ENCODE results near the gene CDC42BPA.
"Not testable (repeated sequence)": the region's sequence is repeated elsewhere in the genome, so short reads cannot be mapped to it uniquely, and the experiment has no call there.

Gene CDC42BPA, protein sequence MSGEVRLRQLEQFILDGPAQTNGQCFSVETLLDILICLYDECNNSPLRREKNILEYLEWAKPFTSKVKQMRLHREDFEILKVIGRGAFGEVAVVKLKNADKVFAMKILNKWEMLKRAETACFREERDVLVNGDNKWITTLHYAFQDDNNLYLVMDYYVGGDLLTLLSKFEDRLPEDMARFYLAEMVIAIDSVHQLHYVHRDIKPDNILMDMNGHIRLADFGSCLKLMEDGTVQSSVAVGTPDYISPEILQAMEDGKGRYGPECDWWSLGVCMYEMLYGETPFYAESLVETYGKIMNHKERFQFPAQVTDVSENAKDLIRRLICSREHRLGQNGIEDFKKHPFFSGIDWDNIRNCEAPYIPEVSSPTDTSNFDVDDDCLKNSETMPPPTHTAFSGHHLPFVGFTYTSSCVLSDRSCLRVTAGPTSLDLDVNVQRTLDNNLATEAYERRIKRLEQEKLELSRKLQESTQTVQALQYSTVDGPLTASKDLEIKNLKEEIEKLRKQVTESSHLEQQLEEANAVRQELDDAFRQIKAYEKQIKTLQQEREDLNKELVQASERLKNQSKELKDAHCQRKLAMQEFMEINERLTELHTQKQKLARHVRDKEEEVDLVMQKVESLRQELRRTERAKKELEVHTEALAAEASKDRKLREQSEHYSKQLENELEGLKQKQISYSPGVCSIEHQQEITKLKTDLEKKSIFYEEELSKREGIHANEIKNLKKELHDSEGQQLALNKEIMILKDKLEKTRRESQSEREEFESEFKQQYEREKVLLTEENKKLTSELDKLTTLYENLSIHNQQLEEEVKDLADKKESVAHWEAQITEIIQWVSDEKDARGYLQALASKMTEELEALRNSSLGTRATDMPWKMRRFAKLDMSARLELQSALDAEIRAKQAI (N-terminal part only)

DNA sequence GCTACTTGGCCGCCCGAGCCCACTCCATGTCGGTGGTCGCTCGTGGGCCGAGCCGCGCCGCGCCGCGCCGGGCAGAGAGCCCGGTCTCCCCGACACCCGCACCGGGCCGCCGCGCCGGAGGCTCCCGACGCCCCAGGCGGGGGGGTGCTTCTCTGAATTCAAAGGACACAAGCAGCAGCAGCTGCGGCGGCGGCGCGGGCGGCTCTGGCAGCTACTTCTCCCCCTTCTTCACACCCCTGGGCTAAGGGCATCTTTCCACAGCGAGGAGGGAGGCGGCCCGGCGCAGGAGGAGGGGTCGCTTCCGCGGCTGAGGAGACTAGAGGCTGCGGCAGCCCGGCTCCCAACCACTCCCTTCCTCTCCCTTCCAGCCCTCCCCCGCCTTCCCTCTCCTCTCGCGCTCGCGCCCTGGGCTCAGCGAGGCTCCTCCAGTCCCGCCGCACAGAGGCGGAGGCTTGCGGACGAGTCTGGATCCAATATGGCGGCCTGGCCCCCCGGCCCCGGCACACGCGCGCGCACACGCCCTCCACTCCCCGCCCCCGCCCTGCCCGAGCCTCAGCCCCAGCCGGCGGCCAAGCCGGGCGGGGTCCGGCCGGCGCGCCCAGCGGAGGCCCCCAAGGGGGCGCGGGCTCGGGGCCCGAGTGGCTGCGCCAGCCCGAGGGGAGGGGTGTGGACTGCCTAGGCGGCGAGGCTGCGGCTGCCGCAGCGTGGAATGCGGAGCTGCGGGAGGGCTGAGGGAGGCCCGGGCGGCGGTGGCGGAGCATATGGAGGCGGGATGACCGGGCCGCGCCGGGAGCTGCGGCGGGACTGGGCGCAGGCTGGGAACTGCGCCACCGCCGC, at the start of gene CDC42BPA:
TSS of gene CDC42BPA (minus strand) at position 477 of the 837 bp plus-strand sequence. CDS start 1,310 bp downstream, outside the sequence.
- DNase-seq = peak; percentile 63

DNA sequence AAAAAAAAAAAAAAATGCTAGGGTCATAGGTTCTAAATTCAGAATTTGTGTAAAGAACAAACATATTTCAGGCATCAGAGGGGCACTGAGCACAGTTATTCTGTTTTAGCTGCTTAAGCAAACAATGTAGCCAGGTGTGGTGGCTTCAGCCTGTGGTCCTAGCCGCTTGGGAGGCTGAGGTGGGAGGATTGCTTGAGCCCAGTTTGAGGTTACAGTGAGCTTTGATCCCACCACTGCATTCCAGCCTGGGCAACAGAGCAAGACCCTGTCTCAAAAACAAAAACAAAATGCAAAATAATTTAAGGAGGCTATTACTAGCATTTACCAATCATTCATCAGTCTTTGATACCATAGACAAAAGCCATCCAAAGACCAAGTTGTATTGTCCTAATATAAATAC, 49.7 kb upstream of the CDC42BPA start:
- no peak for DNase-seq

DNA sequence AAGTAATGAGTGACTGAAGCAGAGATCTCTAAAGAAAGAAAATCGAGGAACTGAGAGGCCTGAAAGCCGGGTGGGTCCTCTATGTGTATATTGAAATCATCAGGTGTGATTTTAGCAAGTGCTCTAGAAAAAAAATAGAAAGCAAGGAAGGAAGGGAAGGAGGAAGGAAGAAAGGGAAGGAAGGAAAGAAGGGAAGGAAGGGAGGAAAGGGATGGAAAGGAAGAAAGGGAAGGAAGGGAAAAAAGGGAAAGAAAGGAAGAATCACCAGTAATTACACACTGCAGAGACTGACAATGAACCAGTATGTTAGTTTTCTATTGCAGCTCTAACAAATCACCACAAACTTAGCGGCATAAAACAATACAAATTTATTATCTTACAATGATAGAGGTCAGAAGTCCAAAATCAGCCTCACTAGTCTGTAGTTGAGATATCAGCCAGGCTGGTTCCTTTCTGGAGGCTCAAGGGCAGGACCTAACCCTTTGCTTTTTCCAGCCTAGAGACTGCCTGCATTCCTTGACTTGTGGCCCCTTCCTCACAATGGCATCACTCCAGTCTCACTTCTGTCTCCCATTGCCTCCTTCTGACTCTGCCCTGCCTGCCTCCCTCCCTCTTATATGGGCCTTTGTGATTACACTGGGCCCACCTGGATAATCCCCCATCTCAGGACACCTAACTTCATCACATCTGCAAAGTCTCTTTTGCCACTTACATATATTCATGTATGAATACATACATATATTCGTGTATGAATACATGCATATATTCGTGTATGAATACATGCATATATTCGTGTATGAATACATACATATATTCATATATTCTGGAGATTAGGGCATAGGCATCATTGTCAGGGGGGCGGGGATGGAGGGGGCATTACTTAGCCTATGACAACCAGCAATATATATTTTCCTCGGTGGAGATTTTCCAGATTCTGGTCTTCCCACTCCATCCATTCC, 47.5 kb upstream of the CDC42BPA start:
- DNase-seq = no peak

- DNase-seq = no peak
These were observed 46.4 kb upstream of the CDC42BPA start for GRCh38 chr1:227364657-227365056.

DNA sequence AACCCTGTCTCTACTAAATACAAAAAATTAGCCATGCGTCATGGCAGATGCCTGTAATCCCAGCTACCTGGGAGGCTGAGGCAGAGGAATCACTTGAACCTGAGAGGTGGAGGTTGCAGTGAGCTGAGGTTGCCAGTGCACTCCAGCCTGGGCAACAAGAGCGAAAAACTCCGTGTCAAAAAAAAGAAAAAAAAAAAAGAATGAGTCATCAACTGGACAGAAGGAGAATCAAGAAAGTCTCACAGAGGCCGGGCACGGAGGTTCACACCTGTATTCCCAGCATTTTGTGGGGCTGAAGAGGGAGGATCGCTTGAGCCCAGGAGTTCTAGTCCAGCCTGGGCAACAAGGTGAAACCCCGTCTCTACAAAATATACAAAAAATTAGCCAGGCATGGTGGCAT, 45.5 kb upstream of the CDC42BPA start:
- DNase-seq = no peak

DNA sequence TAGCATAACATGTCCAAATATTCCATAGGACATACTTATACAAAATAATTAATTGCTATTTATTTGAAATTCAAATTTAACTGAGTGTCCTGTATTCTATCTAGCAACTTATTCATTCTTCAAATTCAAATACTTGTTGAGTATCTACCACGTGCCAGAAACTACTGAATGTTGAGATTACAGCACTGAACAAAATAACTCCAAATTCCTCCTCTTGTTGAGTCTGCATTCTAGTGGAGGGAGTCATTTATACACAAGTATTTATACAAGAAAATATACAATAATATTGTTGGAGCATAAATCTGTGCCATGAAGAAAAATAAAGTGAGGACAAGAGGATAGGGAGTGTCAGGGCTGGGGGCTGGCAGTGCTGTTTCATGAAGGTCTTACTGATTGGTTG, 43.7 kb upstream of the CDC42BPA start:
- DNase-seq = no peak

GRCh38 chr1:227357927-227358302, 39.6 kb upstream of the CDC42BPA start:
- DNase-seq = no peak

DNA sequence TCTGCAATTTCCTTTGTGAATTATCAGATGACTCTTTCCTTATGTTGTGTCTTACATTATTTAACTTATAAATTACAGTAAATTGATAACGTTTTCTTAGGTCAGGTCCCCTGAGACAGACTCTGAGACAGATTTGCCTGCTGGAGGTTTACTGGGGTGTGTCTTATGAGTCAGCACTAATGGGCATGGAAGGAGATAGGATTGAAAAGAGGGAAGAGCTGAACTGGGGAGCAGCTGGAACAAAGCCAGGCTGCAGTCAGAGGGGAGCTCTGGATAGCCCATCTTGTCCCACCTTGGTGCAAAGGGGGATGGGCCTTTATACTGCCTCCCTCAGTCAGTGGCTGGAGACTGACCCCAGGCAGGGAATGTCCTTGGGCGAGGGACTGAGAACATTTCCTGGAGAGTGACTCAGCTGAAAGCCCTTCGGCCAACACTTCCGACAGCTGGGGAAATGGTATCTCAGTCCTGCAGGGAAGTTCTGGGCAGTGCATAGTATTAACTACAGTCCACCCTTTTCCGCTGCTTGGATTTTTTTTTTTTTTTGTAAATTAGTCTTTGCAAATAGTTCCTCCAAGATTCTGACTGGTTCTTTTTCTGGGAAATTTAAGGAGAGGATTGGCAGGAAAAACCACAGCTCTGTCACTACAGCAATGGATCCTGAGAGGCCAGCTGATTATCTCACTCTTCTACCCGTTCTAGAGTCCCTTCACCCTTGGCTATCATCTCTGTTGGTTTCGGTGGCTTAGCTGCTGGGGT, 39.1 kb upstream of the CDC42BPA start:
- DNase-seq = no peak

- no peak for DNase-seq
These were observed 38.4 kb upstream of the CDC42BPA start for GRCh38 chr1:227356620-227357146.

DNA sequence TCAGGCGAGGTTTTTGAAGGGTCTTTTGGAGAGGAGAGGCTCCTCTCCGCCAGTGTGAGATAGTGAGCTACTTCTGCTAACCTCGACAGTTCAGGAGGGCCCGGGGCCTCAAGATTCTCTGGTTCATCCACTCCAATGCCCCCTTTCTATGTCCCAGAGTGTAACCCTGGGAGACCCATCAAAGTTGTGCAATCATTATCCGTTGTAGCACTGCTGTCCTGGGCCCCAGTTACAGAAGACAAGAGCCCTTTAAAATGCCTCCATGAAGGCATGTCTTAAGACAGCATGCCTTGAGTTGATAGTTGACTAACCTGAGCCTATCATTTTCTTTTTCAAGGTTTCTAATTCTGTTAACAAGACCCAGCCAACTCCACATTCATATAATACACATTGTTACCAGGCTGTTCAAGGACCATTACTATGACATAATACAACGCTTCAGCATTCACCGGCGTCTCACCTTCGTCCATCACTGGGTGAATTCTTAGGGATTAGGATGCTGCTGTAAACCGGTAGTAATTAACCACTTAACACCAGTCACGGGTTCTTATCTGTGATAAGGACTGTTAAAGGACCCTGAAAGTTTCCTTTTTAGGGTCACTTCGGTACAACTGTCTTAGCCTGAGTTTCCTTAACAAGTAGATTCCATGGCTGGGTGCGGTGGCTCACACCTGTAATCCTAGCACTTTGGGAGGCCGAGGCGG, 37.4 kb upstream of the CDC42BPA start:
- DNase-seq = no peak

GRCh38 chr1:227353186-227353585, 34.9 kb upstream of the CDC42BPA start:
- DNase-seq = no peak

DNA sequence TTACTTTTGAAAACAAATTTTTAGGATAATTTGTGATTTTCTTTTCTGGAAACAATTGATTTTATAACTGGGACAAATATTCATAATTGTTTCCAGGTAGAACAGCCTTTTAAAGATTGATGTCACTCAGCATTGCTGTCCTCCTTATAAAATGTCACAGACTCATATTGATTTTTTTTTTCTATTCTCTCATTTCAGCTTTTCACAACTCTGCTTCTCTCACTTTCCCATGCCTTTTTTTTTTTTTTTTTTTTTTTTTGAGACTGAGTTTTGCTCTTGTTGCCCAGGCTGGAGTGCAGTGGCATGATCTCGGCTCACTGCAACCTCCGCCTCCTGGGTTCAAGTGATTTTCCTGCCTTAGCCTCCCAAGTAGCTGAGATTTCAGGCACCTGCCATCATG, 33.9 kb upstream of the CDC42BPA start:
- not testable (repeated sequence) for DNase-seq

GRCh38 chr1:227351443-227351842, 33.2 kb upstream of the CDC42BPA start:
- no peak for DNase-seq

DNA sequence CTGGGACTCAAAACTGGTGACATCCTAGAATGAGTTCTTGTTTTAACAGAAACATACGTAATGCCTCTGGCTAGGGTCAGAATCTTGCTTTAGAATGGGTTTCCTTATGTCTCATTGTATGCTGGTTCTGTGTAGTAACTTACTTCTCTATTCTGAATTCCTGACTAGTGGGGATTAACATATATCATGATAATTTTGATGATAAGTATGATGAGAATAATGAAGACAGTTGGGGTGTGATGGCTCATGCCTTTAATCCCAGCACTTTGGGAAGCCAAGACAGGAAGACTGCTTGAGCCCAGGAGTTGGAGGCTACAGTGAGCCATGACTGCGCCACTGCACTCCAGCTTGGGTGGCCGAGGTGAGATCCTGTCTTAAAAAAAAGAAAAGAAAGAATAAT, 31.7 kb upstream of the CDC42BPA start:
- DNase-seq = no peak

DNA sequence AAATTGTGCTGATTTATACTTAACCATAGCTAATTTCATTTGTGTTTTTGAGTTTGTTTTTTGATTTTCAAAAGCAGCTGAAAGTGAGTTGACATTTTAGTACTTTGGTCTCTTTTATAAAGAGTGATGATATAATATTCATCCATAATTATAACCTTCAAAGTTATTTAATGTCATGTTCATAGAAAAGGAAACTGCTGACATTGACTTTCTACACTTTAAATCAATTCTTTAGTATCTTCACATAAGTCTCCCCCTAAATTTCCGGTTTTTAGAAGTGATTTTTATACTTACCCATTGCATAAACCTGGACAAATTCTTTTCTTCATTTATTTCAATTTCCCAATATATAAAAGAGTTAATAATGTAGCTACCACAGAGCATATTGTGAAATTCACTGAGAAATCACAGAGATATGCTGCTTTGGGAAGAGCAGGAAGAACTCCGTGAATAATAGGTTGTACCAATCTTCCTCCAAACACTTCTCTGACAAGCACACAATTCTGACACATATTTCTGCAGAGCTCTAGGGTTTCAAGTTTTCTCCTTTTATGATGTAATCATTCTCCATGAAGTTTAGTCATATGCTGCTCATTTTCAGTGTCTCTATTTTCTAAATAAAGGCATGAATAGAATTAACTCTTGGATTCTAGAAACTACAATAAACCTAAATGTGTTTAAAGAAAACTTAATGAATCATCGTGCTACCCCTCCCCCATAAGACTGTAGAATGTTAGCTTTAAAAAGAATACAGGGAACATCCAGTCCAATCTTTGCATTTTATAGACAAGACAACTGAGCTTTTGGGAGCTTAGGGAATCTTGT, 25.6 kb upstream of the CDC42BPA start:
- no peak for DNase-seq

DNA sequence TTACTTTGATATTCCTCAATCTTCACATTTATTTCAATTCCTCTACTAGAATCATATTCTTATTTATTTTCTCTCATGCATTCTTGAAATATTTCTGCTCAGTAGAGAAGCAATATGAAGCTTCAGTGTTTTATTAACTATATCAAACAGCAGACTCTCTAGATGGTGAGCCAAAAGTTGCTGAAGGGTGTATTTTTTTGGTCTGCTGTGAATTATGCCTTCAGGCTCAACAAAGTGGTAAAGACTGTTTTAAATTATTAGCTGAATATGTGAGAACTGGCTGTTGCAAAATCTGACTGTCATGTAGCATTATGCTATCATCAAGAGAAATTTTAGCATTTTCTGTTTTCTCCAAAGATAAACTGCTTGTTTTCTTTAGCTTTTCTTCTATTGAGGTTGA, 24.9 kb upstream of the CDC42BPA start:
- no peak for DNase-seq

- no peak for DNase-seq
These were observed 24.0 kb upstream of the CDC42BPA start for GRCh38 chr1:227342075-227342829.

- not testable (repeated sequence) for DNase-seq
These were observed 17.8 kb upstream of the CDC42BPA start for GRCh38 chr1:227336136-227336535.

All from activated CD4-positive, alpha-beta T cell treated with anti-CD3 and anti-CD28 coated beads, Interleukin-2, Interleukin-6, amounts not matched to agents 100 ng/mL and 50 ng/mL, durations not matched to agents 16 hours and 8 hours (primary cell).